GM18520 (cell line): ENCODE measurements around the gene PEX26.
"Not testable (repeated sequence)": the region's sequence is repeated elsewhere in the genome, so short reads cannot be mapped to it uniquely, and the experiment has no call there.

Source experiments
- ATAC-seq: cut with Tn5 transposase; IDR thresholded peaks from one replicate; pipeline ENCODE4 v1.9.1; 2021; ENCODE audit not compliant: unreplicated experiment

The PEX26 gene

DNA sequence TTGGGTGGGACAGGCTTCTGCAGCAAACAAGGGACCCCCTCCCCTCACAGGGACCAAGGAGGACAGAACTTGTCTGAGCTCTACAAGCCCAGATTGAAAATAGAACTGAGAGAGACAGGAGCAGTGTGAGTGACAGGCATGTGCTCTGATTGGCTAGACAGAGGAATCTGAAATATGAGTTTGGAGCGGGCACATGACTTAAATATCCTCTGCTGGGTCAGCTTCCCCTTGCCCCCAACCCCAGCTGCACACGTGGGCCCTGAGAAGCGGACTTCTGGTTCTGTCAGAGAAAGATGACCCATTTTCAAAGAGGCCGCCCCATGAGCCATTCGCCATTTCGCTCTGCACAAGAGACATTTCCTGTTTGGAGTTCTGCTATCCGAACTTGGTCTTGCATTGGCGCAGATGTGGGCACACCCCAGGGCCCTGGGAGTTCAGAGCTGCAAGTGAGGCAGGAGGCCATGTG lies 38.1 kb downstream of the PEX26 start:
- no peak for ATAC-seq

DNA sequence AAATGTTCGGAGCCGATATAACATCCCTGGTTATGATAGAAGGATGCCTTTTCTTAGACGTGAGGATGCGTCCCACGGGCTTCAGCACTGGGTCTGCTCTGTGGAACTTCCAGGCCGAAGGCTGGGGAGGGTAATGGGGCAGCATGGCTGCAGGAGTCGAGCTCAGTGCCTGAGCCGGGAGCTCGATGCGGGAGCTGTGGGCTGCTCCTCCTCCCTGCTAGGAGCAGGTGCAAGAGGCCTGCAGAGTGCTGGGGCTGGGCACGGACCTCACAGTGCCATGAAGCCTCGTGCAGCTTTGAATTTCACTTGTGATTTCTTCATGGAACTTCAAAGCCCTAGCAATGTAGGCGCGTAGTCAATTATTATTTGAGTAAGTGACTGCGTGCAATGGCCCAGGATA lies 38.8 kb downstream of the PEX26 start:
- no peak for ATAC-seq

DNA sequence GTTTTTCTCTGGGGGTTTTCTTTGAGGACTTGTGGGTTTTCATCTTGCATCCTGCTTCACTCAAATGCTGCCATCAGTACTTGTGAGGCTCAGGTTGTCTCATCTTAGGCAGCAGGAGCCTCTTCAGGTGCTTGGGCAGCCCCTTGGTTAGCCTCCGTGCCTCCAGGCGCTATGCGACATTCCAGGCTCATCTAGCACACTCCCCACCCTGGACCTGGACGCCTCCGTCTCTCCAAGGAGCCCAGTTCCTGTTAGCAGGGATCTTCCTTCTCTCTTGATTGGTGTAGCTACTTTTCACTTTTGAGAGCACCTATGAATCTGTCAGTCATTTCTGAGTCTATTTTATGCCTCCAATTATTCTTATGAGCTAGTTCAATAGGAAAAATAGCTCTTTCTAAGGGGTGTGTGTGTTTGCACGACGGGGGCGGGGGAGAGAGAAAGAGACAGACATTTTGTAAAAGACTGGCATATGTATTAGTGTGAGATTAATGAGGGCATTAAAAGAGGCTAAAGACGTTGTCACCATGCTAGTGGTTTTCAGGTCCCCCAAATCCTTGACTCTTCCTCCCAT lies 40.6 kb downstream of the PEX26 start:
- ATAC-seq = no peak

- no peak for ATAC-seq
Observed at GRCh38 chr22:18119409-18120110, 41.8 kb downstream of the PEX26 start.

GRCh38 chr22:18120857-18121256 lies 43.1 kb downstream of the PEX26 start:
- ATAC-seq = no peak

GRCh38 chr22:18121506-18121905 lies 43.7 kb downstream of the PEX26 start:
- ATAC-seq = no peak

DNA sequence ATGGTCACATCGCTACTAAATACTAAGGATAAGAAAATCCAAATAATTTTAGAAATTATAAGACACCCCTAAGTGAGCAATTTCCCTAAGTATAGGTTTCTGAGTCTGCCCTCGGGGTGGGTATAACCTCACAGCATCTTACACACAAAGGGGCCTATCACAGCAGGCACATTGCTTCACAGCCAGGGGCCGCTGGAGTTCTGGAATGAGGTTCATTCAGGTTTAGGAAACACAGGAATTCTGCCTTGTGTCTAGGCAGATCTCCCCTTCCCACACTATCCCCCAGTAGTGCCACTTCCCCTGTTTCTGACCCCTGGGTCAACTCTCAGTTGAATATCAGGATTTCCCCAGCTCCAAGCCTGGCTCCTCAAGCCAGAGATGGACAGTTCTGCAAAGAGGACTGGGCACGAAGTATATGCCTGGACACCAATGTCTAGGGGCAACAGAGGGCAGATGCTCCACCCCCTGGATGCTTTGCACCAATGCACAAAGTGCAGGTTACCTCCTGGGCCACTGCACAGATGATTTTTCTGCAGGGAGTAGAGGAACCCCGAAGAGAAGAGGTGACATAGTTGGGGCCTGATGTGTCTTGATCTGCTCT lies 44.3 kb downstream of the PEX26 start:
- no peak for ATAC-seq

GRCh38 chr22:18123476-18124025 lies 45.8 kb downstream of the PEX26 start:
- ATAC-seq = not testable (repeated sequence)

- ATAC-seq = no peak
Observed at GRCh38 chr22:18126606-18127005, 48.8 kb downstream of the PEX26 start.

- no peak for ATAC-seq
Observed at GRCh38 chr22:18130018-18130417, 52.2 kb downstream of the PEX26 start.

DNA sequence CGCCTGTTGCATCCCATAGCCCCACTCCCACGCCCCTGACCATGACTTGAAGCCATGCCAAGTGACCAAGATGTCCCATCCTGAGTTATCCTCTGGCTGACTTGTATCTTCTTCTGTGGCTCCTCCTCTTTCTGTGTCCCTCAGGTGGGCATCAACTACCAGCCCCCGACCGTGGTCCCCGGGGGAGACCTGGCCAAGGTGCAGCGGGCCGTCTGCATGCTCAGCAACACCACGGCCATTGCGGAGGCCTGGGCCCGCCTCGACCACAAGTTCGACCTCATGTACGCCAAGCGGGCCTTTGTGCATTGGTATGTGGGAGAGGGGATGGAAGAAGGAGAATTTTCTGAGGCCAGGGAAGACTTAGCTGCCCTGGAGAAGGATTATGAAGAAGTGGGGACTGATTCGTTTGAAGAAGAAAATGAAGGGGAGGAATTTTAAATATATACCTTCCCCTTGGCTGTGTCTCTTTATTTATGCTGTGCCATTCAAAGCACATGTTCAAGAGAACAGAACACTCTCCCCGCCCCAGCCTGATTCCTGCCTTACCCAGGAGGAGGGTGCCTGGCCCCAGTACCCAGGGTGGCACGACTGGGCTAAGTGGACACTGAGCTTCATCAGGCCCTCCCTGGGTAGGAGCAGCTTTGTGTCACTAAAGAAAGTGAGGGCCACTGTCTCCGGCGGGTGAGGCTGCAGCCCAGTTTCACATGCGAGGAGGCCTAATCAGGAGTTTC lies 53.1 kb downstream of the PEX26 start:
- no peak for ATAC-seq

DNA sequence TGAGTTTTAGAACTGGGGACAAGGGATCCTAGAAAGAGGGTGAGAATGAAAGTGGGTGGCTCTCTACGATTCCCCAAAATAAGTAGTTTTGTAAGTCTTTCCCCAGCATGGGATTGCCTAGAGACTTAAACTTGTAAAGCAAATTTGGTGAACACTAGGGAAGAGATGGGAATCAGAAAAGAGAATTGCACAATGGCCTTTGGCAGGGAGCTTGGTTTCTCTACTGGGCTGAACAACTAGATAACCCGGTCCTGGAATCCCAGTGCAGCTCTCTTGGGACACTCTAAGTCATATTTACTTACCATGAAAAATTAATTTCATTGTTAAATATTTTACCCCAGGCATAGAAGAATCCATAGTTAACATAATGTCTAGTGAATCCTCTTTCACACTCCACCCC lies 55.7 kb downstream of the PEX26 start:
- ATAC-seq = no peak

- no peak for ATAC-seq
Observed at GRCh38 chr22:18136563-18137320, 59.0 kb downstream of the PEX26 start.

- not testable (repeated sequence) for ATAC-seq
Observed at GRCh38 chr22:18141004-18141403, 63.2 kb downstream of the PEX26 start.

GRCh38 chr22:18144105-18144504 lies 66.3 kb downstream of the PEX26 start:
- no peak for ATAC-seq

GRCh38 chr22:18145676-18146388 lies 68.0 kb downstream of the PEX26 start:
- ATAC-seq = no peak

- no peak for ATAC-seq
Observed at GRCh38 chr22:18146389-18146753, 68.6 kb downstream of the PEX26 start.

- ATAC-seq = no peak
Observed at GRCh38 chr22:18147791-18148190, 70.0 kb downstream of the PEX26 start.

DNA sequence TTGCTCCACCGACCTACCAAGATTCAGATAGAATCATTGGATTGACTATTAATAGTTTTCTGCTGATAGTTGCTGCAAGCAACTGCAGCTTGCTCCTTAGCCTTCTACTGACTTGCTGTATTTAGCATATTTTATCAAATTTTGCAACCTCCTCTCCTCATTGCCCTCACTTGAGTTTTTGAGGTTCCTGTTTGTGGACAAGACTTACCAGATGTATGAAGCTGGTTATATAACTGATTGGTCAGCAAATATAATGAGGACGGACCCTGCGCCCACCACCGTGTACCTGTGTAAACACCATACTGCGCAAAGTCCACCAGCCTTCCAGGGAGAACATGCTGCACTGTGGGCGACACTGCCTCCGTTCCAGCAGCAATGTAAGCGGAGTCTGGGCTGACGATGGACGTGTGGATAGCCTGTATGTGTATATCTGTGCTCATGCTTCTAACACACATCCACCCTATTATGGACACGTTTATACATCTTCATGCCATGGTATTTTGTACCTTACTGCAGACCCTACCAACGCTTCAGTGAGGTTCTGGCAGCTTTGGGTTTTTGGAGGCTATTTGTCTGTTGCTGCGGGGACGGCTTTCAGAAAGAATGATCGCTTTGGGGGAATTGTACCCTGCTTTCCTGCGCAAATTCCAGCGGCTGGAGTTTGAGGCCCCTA lies 70.6 kb downstream of the PEX26 start:
- ATAC-seq = no peak

DNA sequence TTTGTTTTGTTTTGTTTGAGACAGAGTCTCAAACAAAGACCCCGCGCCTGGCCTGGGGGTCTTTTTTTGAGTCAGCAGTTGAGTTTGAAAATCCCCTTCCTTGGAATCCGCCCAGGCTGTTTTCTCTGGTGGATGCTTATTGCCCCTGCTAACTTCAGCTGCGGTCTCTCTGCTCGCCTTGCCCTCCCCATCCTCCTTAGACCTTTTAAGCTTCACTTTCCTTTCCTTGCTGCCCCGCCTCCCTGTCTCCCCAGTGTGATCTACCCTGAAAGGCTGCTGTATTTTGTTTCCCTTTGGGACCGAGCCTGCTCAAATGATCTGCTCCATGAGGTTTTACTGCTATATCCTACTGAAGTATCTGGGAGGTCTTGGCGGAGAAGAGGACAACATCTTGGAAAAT lies 74.7 kb downstream of the PEX26 start:
- ATAC-seq = no peak
